Measurements from ENCODE around the gene C10orf88.
"Not testable (repeated sequence)": the region's sequence is repeated elsewhere in the genome, so short reads cannot be mapped to it uniquely, and the experiment has no call there.

Gene C10orf88

DNA sequence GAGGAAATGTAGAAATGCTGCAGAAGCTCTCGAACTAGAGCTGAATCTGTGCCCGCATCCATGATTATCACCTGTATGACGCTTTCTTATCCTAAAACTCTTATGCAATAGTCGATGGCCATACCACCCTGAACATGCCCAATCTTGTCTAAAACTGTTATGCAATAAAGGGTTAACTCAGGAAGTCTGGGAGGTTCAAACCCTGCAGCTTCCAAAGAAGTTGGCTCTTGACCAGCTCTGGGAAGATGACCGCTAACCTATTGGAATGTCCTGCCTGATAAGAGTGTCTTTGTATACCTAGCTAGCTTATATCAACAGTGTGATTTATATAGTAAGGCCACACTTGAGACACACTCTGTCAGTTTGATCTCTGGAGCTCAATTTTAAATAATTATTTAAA, 3.4 kb upstream of the C10orf88 start:
- DNase-seq, result no peak

DNA sequence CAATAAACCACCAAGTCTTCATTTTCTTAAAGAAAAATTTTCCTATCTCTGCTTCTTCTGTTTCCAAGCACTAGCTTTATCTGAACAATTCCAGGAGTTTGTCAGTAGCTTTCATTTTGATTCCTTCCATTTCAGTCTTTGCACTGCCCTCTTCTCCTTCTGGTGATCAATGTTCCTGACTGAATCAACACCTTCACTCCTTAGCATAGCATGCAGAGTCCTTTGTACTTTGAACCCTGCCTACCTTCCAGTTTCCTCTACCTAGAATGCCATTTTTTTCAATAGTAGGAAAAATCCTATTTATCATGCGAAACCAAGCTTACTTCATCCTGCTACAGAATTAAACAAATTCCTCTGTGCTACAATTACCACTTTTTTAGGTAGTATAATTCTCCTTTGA, 1.9 kb upstream of the C10orf88 start:
- DNase-seq, result no peak

- no peak for DNase-seq
These were observed 664 bp upstream of the C10orf88 start for GRCh38 chr10:122954731-122955050.

- DNase-seq, result no peak
These were observed 4.7 kb downstream of the C10orf88 start for GRCh38 chr10:122949296-122949695.

DNA sequence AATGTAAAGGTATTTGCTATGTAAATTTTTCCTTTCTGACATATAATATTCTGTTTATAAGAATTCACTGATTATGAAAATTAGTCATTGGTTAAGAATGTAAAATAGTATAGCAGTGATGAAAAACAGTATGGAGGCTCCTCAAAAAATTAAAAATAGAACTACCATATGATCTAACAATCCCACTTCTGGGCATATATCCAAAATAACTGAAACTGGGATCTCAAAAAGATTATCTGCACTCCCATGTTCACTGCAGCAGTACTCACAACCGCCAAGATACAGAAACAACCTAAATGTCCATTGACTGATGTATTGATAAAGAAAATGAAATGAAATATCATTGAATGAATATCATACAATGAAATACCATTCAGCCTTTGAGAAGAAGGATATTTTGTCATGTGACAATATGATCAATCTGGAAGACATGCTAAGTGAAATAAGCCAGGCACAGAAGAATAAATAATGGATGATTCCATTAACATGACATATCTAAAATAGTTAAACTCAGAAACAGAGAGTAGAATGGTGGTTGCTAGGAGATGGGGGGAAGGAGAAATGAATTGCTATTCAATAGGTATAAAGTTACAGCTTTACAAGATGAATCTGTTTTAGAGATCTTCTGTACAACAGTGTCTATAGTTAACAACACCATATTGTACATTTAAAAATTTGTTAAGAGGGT, 14.0 kb downstream of the C10orf88 start:
- no peak for DNase-seq

GRCh38 chr10:122939133-122939855, 14.7 kb downstream of the C10orf88 start:
- DNase-seq, result no peak

DNA sequence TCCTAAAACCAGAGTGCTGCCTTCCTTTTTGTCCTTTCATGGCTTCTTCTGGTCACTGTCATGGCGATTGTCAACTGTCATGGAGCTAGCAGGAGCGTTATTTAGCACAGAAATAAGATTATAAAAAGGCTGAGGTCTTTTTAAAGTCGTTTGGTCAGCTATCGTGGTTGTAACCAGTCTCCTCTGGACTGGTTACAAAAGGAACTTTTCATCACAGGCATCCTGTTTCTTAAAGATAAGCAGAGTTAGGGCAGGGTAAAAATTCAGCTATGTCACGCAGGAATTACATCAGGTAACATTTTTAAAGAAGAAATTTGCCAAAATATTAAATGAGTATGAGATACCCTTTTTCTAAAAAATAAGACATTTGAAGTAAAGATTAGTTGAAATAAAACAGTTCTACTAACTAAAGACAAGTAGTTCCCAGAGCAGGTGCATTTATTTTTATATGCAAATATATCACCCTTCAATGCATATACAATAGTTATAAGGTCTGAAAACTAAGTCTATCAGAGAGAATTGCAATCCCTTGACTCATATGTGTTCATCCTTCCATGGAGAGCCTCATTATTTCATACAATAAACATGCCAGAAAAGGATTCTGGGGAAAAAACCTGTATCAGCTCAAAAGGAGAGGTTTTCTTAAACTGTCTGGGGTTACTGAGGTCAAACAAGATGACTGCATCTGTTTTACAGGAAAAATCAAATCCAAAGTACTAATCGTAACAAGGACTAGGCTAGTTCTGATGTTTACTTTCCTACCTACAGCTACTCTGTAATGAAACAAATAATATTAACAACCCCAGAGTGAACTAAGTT, 22.7 kb downstream of the C10orf88 start:
- DNase-seq, result no peak

DNA sequence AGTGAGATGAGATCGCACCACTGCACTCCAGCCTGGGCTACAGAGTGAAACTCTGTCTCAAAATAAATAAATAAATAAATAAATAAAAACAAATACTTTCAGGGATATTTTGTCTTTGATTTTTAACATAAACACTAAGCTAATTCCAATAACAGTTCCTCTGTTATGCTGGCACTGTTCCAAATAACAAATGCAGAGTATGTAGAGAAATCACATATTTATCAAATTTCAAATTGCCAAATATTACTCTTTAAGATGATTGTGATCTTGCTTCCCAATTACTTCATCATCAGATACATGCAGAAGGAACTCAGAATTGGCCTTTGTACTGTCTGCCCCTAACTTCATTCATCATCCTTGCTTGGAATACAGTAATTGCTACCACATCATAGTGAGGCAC, 23.9 kb downstream of the C10orf88 start:
- DNase-seq, result no peak

GRCh38 chr10:122915700-122916099, 38.3 kb downstream of the C10orf88 start:
- DNase-seq, result no peak

GRCh38 chr10:122911889-122912484, 42.0 kb downstream of the C10orf88 start:
- no peak for DNase-seq

DNA sequence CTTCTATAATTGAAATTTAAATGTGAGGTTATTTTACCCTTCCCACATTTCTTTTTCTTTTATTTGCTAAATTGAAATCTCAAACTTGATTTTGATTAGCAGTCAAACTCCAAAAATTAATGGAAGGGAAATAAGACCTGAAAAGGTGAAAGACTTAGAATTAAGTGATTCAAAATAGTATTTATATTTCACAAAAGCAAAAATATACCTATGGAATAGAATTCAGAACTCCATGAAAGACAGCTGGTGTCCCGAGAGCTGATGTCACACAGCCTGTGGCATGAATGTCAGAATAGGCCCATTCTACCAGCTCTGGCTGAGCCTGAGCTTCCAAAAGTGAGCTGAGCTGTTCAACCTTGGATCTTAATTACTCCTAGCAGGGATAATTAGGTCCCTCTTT, 43.7 kb downstream of the C10orf88 start, which contains the start of gene FAM24A:
Gene FAM24A (plus strand): TSS at position 301 of the 400 bp plus-strand sequence. CDS start 1,025 bp downstream, outside the sequence.
- DNase-seq, result no peak

- not testable (repeated sequence) for DNase-seq
These were observed 50.2 kb downstream of the C10orf88 start for GRCh38 chr10:122903861-122904260.

DNA sequence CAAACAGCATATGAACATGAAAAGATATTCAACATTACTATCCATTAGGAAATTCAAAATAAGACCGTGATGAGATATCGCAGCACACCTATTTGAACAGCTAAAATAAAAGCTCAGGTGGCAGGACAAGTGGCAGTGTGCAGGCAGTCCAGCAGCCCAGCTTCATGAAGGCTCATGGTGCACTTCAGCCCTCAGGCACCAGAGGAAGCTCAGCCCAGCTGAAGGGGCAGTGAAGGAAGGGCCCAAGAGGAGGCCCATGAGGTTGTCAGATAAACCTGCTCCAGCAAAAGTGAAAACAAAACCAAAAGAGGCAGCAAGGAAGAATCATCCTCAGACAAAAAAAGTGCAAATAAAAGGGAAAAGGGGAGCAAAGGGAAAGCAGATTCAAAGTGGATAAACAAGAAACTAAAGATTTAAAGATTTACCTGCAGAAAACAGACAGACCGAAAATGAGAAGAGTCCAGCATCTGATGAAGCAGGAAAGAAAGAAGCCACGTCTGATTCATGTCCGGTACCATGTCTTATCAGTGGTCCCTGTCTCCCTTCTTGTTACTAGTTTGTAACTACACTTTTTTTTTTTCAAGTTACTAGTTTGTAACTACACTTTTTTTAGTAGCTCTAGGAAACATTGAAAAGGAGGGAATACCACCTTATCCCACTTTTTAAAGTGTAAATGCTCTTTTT, 59.6 kb downstream of the C10orf88 start:
- no peak for DNase-seq

GRCh38 chr10:122884166-122884565, 69.9 kb downstream of the C10orf88 start:
- DNase-seq, result no peak

DNA sequence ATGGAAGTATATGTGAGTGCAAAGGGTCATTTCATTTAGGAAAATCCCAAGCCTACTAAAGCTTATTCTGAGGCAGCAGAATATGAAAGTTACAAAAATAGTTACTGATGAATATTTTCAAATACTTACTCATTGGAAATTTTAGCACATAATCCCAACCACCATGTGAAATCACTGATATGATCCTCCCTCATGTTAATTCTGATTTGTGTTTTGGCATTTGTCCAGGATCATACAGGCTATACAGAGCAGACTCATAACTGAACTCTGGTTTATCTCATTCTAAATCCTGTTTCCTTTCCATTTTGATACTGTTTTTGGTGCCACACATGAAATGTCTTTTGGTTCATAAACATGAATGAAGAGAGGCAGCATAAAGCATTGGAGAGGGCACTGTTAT, 71.3 kb downstream of the C10orf88 start:
- DNase-seq, result no peak
